Measurements from ENCODE around the gene BEND5.
A peak's percentile ranks its signal among the peaks of the same experiment; 100 is the strongest.

The BEND5 gene

GRCh38 chr1:48776393-48777218 is at the start of gene BEND5:
Gene BEND5 (minus strand): TSS chr1:48776891. CDS start chr1:48776831, 60 bp downstream.
- DNase-seq, result peak in 2 of 4 experiments; percentile 20 to 28

- DNase-seq, result no peak
These were observed 46.5 kb upstream of the BEND5 start for GRCh38 chr1:48823168-48823567.

- no peak for DNase-seq
These were observed 43.8 kb upstream of the BEND5 start for GRCh38 chr1:48820491-48820890.

GRCh38 chr1:48817505-48818114 is 40.9 kb upstream of the BEND5 start:
- no peak for DNase-seq

GRCh38 chr1:48810740-48811139 is 34.0 kb upstream of the BEND5 start:
- DNase-seq, result no peak

GRCh38 chr1:48808496-48808895 is 31.8 kb upstream of the BEND5 start:
- no peak for DNase-seq

GRCh38 chr1:48807554-48808260 is 31.0 kb upstream of the BEND5 start:
- DNase-seq, result no peak

GRCh38 chr1:48803474-48803873 is 26.8 kb upstream of the BEND5 start:
- DNase-seq, result no peak

- DNase-seq, result no peak
These were observed 18.1 kb upstream of the BEND5 start for GRCh38 chr1:48794816-48795215.

- no peak for DNase-seq
These were observed 17.2 kb upstream of the BEND5 start for GRCh38 chr1:48793863-48794262.

GRCh38 chr1:48792961-48793360 is 16.3 kb upstream of the BEND5 start:
- no peak for DNase-seq

- DNase-seq, result no peak
These were observed 13.7 kb upstream of the BEND5 start for GRCh38 chr1:48790397-48790796.

GRCh38 chr1:48789903-48790302 is 13.2 kb upstream of the BEND5 start:
- DNase-seq, result no peak

- no peak for DNase-seq
These were observed 9.2 kb upstream of the BEND5 start for GRCh38 chr1:48785869-48786268.

- DNase-seq, result no peak
These were observed 7.6 kb upstream of the BEND5 start for GRCh38 chr1:48784301-48784700.

- no peak for DNase-seq
These were observed 666 bp upstream of the BEND5 start for GRCh38 chr1:48777219-48777895.

- DNase-seq, result no peak
These were observed 779 bp downstream of the BEND5 start for GRCh38 chr1:48775831-48776392.

GRCh38 chr1:48773133-48773532 is 3.6 kb downstream of the BEND5 start:
- DNase-seq, result no peak

GRCh38 chr1:48772211-48772610 is 4.5 kb downstream of the BEND5 start:
- DNase-seq, result no peak

- DNase-seq, result no peak
These were observed 5.1 kb downstream of the BEND5 start for GRCh38 chr1:48771561-48771960.

- no peak for DNase-seq
These were observed 8.6 kb downstream of the BEND5 start for GRCh38 chr1:48767975-48768510.

- no peak for DNase-seq
These were observed 11.4 kb downstream of the BEND5 start for GRCh38 chr1:48765335-48765734.

- no peak for DNase-seq
These were observed 14.7 kb downstream of the BEND5 start for GRCh38 chr1:48761986-48762385.
